GM18873 (cell line): ENCODE data around the gene FHIT.
"Not testable (repeated sequence)": the region's sequence is repeated elsewhere in the genome, so short reads cannot be mapped to it uniquely, and the experiment has no call there.

Source experiments
- ATAC-seq: cut with Tn5 transposase; IDR thresholded peaks from one replicate; pipeline ENCODE4 v1.9.1; 2021; ENCODE audit warnings: mild to moderate bottlenecking, moderate library complexity, moderate number of reproducible peaks; ENCODE audit not compliant: unreplicated experiment, low FRiP score

FHIT gene

GRCh38 chr3:61066800-61067199 is 184.5 kb downstream of the FHIT start:
- ATAC-seq = no peak

- ATAC-seq = not testable (repeated sequence)
Measured at GRCh38 chr3:61066222-61066621, 185.0 kb downstream of the FHIT start.

GRCh38 chr3:61065451-61066011 is 185.7 kb downstream of the FHIT start:
- no peak for ATAC-seq

- ATAC-seq = no peak
Measured at GRCh38 chr3:61061092-61061723, 190.0 kb downstream of the FHIT start.

GRCh38 chr3:61060411-61060861 is 190.8 kb downstream of the FHIT start:
- no peak for ATAC-seq

- ATAC-seq = no peak
Measured at GRCh38 chr3:61058836-61059235, 192.4 kb downstream of the FHIT start.

- no peak for ATAC-seq
Measured at GRCh38 chr3:61057464-61057863, 193.8 kb downstream of the FHIT start.

- no peak for ATAC-seq
Measured at GRCh38 chr3:61055447-61055846, 195.8 kb downstream of the FHIT start.

GRCh38 chr3:61053781-61054496 is 197.3 kb downstream of the FHIT start:
- no peak for ATAC-seq

- no peak for ATAC-seq
Measured at GRCh38 chr3:61052851-61053250, 198.4 kb downstream of the FHIT start.

GRCh38 chr3:61051666-61052065 is 199.6 kb downstream of the FHIT start:
- no peak for ATAC-seq

GRCh38 chr3:61045169-61045568 is 206.1 kb downstream of the FHIT start:
- ATAC-seq = not testable (repeated sequence)

- no peak for ATAC-seq
Measured at GRCh38 chr3:61043156-61043555, 208.1 kb downstream of the FHIT start.

- ATAC-seq = no peak
Measured at GRCh38 chr3:61040618-61041017, 210.6 kb downstream of the FHIT start.

GRCh38 chr3:61035573-61035972 is 215.7 kb downstream of the FHIT start:
- ATAC-seq = no peak

GRCh38 chr3:61032991-61033390 is 218.3 kb downstream of the FHIT start:
- ATAC-seq = no peak

- ATAC-seq = no peak
Measured at GRCh38 chr3:61031503-61031902, 219.7 kb downstream of the FHIT start.

GRCh38 chr3:61030469-61031035 is 220.7 kb downstream of the FHIT start:
- no peak for ATAC-seq

- no peak for ATAC-seq
Measured at GRCh38 chr3:61029194-61029593, 222.1 kb downstream of the FHIT start.

GRCh38 chr3:61018807-61019206 is 232.4 kb downstream of the FHIT start:
- no peak for ATAC-seq

GRCh38 chr3:61017028-61017427 is 234.2 kb downstream of the FHIT start:
- not testable (repeated sequence) for ATAC-seq
